Neural crest cell (in vitro differentiated cells): ENCODE data around the gene NADK2. TPM values are rescaled to one million over a fixed set of nuclear protein-coding genes. Genes with fewer than 3 reads are reported as not detected.

Source experiments
- DNase-seq: peaks from one replicate; pipeline ENCODE4 v3.0.0; 2021; ENCODE audit warnings: low read depth, mixed read lengths, low spot score
- H3K27ac Mint-ChIP-seq: one replicate; pipeline ENCODE4 v1.8.0; 2021; ENCODE audit warnings: mild to moderate bottlenecking, mixed read lengths; ENCODE audit not compliant: unreplicated experiment
- H3K27me3 Mint-ChIP-seq: 2 replicates; pipeline ENCODE4 v1.8.0; 2021; ENCODE audit warnings: low read depth, mild to moderate bottlenecking, mixed read lengths
- H3K36me3 Mint-ChIP-seq: 2 replicates; pipeline ENCODE4 v1.8.0; 2021; ENCODE audit warnings: low read depth, mild to moderate bottlenecking, mixed read lengths
- H3K4me1 Mint-ChIP-seq: 2 replicates; pipeline ENCODE4 v1.8.0; 2021; ENCODE audit warnings: mixed read lengths
- H3K4me3 Mint-ChIP-seq: one replicate; pipeline ENCODE4 v1.8.0; 2021; ENCODE audit warnings: mild to moderate bottlenecking, mixed read lengths
- H3K9me3 Mint-ChIP-seq: 2 replicates; pipeline ENCODE4 v1.8.0; 2021; ENCODE audit warnings: mixed read lengths
- CTCF ChIP-seq: fragments of 200-600 bp; sonication (generic); conservative IDR thresholded peaks from 2 replicates; pipeline ENCODE4 v1.5.0; 2021; ENCODE audit warnings: antibody characterized with exemption, mild to moderate bottlenecking
- total RNA-seq: library from RNA; stranded (reverse); gene quantifications from 2 replicates; pipeline ENCODE4 v1.2.1, GENCODE V29; 2021

The NADK2 gene
- total RNA-seq, 1 donor from 2014 or later: 29.2 TPM

DNA sequence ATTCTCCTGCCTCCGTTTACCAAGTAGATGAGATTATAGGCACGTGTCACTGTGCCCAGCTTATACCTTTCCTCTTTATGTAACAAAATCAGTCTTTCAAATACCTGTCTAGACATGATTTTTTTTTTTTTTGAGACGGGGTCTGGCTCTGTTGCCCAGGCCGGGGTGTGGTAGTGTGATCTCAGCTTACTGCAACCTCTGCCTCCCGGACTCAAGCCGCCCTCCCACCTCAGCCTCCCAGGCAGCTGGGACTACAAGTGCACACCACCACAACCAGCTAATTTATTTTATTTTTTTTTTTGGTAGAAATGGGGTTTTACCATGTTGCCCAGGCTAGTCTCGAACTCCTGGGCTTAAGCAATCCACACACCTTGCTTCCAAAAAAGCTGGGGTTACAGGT is 13.2 kb downstream of the NADK2 start:
- Mint-ChIP-seq H3K27me3 (no peaks in the 10 kb centered on the region), H3K4me1 (peaks cover 5% of the 10 kb centered on the region), H3K9me3 (no peaks in the 10 kb centered on the region), H3K36me3 (peaks cover 7% of the 10 kb centered on the region), H3K27ac (no peak overlapping the region), H3K4me3 (no peak overlapping the region)
- TF ChIP-seq CTCF: no peak
- DNase-seq: no peak

DNA sequence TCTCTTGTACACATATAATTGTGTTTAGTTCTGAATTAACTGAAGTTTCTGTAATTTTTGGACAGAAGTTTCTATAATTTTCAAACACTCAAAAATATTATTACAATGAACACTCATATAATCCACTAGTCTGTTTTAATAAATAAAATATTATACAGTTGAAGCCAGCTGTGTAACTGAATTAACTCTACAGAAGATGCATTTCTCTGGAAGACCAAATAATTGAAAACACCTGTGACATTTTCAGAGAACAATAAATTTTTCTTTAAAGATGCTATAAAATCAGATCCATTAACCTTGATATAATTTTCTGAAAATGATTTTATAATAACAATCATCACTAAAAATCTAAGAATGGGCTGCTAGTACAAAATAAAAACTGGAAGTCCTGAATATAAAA is 14.7 kb downstream of the NADK2 start:
- TF ChIP-seq CTCF: no peak
- H3K4me3 Mint-ChIP-seq: no peak overlapping the region
- DNase-seq: no peak
- no peaks in the 10 kb centered on the region for H3K9me3 Mint-ChIP-seq
- H3K36me3 Mint-ChIP-seq: peaks cover 7% of the 10 kb centered on the region
- H3K4me1 Mint-ChIP-seq: peaks cover 5% of the 10 kb centered on the region
- no peaks in the 10 kb centered on the region for H3K27me3 Mint-ChIP-seq
- no peak overlapping the region for H3K27ac Mint-ChIP-seq

DNA sequence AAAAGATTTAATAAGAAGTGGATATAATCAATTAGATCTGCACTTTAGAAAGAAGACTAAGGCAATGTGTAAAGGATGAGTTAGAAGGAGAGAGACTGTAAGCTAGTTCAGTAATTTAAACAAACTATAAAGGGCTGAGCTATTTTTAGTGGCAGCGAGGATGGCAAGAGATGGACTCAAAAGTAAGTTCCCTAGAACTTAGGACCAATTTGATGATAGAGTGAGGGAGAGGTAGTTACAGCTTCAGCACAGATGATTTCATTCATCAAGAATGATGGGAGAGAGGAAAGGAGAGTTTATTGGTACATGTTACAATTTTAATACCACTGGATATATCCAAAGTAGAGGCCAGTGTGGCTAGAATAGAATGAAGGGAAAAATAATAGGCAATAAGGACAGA is 19.1 kb downstream of the NADK2 start:
- H3K36me3 Mint-ChIP-seq: peaks cover 13% of the 10 kb centered on the region
- no peaks in the 10 kb centered on the region for H3K4me1 Mint-ChIP-seq
- TF ChIP-seq CTCF: no peak
- H3K27ac Mint-ChIP-seq: no peak overlapping the region
- H3K27me3 Mint-ChIP-seq: no peaks in the 10 kb centered on the region
- H3K4me3 Mint-ChIP-seq: no peak overlapping the region
- no peak for DNase-seq
- H3K9me3 Mint-ChIP-seq: no peaks in the 10 kb centered on the region

DNA sequence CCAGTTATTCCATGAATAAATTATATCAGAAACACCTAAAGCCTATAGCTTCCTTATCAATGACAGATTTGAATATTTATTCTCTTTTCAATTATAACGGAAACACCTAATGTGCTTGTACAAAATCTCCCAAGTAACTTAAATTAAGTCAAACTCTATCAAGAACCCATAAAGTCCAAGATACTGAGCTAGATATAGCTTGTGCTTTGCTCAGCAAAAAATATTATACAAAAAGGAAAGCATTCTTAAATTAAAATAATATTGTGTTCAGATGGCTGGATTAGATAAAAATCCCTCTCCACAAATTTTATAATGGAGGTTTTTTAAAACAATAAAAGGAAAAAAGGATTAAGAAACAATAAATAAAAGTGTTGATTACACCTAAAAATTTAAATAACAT is 23.7 kb downstream of the NADK2 start:
- no peak overlapping the region for H3K4me3 Mint-ChIP-seq
- no peaks in the 10 kb centered on the region for H3K9me3 Mint-ChIP-seq
- DNase-seq: no peak
- no peak overlapping the region for H3K27ac Mint-ChIP-seq
- TF ChIP-seq CTCF: no peak
- H3K36me3 Mint-ChIP-seq: peaks cover 6% of the 10 kb centered on the region
- H3K4me1 Mint-ChIP-seq: peaks cover 7% of the 10 kb centered on the region
- no peaks in the 10 kb centered on the region for H3K27me3 Mint-ChIP-seq

DNA sequence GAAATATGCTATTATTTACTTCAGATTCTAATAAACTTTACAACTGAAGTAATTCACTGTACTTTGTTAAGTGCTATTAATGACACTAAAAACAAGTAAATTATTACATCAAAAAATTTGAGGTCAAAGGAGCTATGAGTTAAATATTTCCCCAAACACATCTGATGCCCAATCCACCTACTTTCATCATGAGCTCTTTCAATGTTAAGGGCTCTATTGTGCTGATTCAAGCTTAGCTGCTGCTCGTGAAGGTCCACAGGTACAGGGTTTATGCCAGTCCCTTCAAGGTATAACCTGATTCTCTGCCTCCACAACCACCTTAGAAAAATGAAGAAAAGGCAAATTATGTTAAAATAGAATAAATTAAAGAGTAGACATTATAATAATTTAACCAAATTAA is 24.2 kb downstream of the NADK2 start:
- TF ChIP-seq CTCF: no peak
- Mint-ChIP-seq H3K9me3 (no peaks in the 10 kb centered on the region), H3K36me3 (peaks cover 9% of the 10 kb centered on the region), H3K4me3 (no peak overlapping the region), H3K27me3 (no peaks in the 10 kb centered on the region), H3K4me1 (peaks cover 7% of the 10 kb centered on the region), H3K27ac (no peak overlapping the region)
- DNase-seq: no peak

DNA sequence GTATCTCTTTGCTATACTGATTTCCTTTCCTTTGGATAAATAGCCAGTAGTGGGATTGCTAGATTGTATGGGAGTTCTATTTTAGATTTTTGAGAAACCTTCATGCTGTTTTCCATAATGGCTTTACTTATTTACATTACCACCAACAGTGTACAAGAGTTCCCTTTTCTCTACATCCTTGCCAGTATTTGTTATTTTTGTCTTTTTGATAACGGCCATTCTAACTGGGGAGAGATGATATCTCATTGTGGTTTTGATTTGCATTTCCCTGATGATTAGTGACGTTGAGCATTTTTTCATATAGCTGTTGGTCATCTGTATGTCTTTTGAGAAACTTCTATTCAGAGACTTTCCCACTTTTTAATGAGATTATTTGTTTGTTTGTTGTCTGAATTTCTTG is 25.8 kb downstream of the NADK2 start:
- TF ChIP-seq CTCF: no peak
- H3K27ac Mint-ChIP-seq: no peak overlapping the region
- H3K9me3 Mint-ChIP-seq: no peaks in the 10 kb centered on the region
- no peaks in the 10 kb centered on the region for H3K27me3 Mint-ChIP-seq
- peaks cover 7% of the 10 kb centered on the region for H3K36me3 Mint-ChIP-seq
- peaks cover 7% of the 10 kb centered on the region for H3K4me1 Mint-ChIP-seq
- DNase-seq: no peak
- no peak overlapping the region for H3K4me3 Mint-ChIP-seq
